ENCODE measurements around the gene TBC1D1.

- TF ChIP-seq, protein P1, sequence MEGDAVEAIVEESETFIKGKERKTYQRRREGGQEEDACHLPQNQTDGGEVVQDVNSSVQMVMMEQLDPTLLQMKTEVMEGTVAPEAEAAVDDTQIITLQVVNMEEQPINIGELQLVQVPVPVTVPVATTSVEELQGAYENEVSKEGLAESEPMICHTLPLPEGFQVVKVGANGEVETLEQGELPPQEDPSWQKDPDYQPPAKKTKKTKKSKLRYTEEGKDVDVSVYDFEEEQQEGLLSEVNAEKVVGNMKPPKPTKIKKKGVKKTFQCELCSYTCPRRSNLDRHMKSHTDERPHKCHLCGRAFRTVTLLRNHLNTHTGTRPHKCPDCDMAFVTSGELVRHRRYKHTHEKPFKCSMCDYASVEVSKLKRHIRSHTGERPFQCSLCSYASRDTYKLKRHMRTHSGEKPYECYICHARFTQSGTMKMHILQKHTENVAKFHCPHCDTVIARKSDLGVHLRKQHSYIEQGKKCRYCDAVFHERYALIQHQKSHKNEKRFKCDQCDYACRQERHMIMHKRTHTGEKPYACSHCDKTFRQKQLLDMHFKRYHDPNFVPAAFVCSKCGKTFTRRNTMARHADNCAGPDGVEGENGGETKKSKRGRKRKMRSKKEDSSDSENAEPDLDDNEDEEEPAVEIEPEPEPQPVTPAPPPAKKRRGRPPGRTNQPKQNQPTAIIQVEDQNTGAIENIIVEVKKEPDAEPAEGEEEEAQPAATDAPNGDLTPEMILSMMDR (IDR thresholded peaks at IDR 0.05 in 4 of 5, conservative IDR thresholded peaks at IDR 0.05 in 1 of 5), result no peak
- no peak for TF ChIP-seq POLR2A (IDR thresholded peaks at IDR 0.05)
Measured at GRCh38 chr4:38085751-38086150, 194.9 kb downstream of the TBC1D1 start.
